CD14-positive monocyte (primary cell): ENCODE measurements around the gene TRMT2A. TPM values are rescaled to one million over a fixed set of nuclear protein-coding genes. Genes with fewer than 3 reads are reported as not detected.

ENCODE experiments used
- DNase-seq, 3 donors: peaks; one replicate each; pipeline ENCODE4 v3.0.0-alpha.2; 2011 to 2022
- H2AFZ ChIP-seq: 2 replicates; pipeline ENCODE4 v1.6.0; 2012; ENCODE audit warnings: mild to moderate bottlenecking, low read depth, low read length, inconsistent platforms; ENCODE audit not compliant: insufficient read depth, poor library complexity, severe bottlenecking
- H3K27ac ChIP-seq, 2 donors: 1 replicate in 1 of 2; 2 replicates in 1 of 2; pipeline ENCODE4 v1.5.1; 2012 to 2013; ENCODE audit warnings: low read length in 2 of 2, control low read depth in 1 of 2, inconsistent platforms in 1 of 2, low read depth in 1 of 2, mild to moderate bottlenecking in 1 of 2
- H3K27me3 ChIP-seq, 2 donors: one replicate each; pipeline versions ENCODE4 v1.6.0 to v1.6.1; 2011 to 2013; ENCODE audit warnings: low read length in 2 of 2; ENCODE audit not compliant: control insufficient read depth in 2 of 2, insufficient read depth in 2 of 2
- H3K36me3 ChIP-seq, 2 donors: replicated peaks in 1 of 2; 1 replicate in 1 of 2; 2 replicates in 1 of 2; pipeline versions ENCODE4 v1.5.1 to v1.6.1; 2012 to 2013; ENCODE audit warnings: low read length in 2 of 2, control low read depth in 1 of 2, inconsistent platforms in 1 of 2, mild to moderate bottlenecking in 1 of 2; ENCODE audit not compliant: insufficient read depth in 2 of 2, control insufficient read depth in 1 of 2
- H3K4me1 ChIP-seq, 2 donors: 1 replicate in 1 of 2; 2 replicates in 1 of 2; pipeline versions ENCODE4 v1.5.1 to v1.6.1; 2012 to 2013; ENCODE audit warnings: low read length in 2 of 2, control low read depth in 1 of 2, inconsistent platforms in 1 of 2, mild to moderate bottlenecking in 1 of 2, moderate library complexity in 1 of 2; ENCODE audit not compliant: insufficient read depth in 2 of 2, control insufficient read depth in 1 of 2
- H3K4me2 ChIP-seq: replicated peaks from 2 replicates; pipeline ENCODE3; 2012; ENCODE audit warnings: low read length, moderate library complexity, mild to moderate bottlenecking; ENCODE audit not compliant: poor library complexity, severe bottlenecking; ENCODE audit errors: extremely low read depth
- H3K4me3 ChIP-seq, 3 experiments: fragments of 200-600 bp in 1 of 3; sonication (generic) in 1 of 3; replicated peaks in 1 of 3; 1 replicate in 2 of 3; 2 replicates in 1 of 3; pipeline ENCODE4 v1.5.1; 2011 to 2013; ENCODE audit warnings: low read length in 3 of 3, mild to moderate bottlenecking in 3 of 3, control low read depth in 2 of 3, low read depth in 2 of 3, inconsistent platforms in 1 of 3, moderate library complexity in 1 of 3
- H3K79me2 ChIP-seq: 2 replicates; pipeline ENCODE4 v1.6.0; 2012; ENCODE audit warnings: mild to moderate bottlenecking, control low read depth, inconsistent platforms, low read length, moderate library complexity; ENCODE audit not compliant: insufficient read depth
- H3K9ac ChIP-seq: 2 replicates; pipeline ENCODE4 v1.6.0; 2017; ENCODE audit warnings: low read length, mild to moderate bottlenecking; ENCODE audit not compliant: insufficient read depth, poor library complexity, severe bottlenecking
- H3K9me3 ChIP-seq, 2 donors: replicated peaks in 1 of 2; 1 replicate in 1 of 2; 2 replicates in 1 of 2; pipeline versions ENCODE4 v1.5.1 to v1.6.1; 2012 to 2013; ENCODE audit warnings: low read length in 2 of 2, control low read depth in 1 of 2; ENCODE audit not compliant: control insufficient read depth in 1 of 2, insufficient read depth in 1 of 2
- H4K20me1 ChIP-seq: 2 replicates; pipeline ENCODE4 v1.6.0; 2012; ENCODE audit warnings: mild to moderate bottlenecking, low read length, control low read depth, moderate library complexity; ENCODE audit not compliant: insufficient read depth
- H3K27ac Mint-ChIP-seq, 7 donors: one replicate each; pipeline ENCODE4 v1.8.0; 2020; ENCODE audit warnings: mild to moderate bottlenecking in 7 of 7, mixed read lengths in 7 of 7, moderate library complexity in 6 of 7, inconsistent platforms in 2 of 7
- H3K27me3 Mint-ChIP-seq, 3 donors: one replicate each; pipeline ENCODE4 v1.8.0; 2021 to 2022; ENCODE audit warnings: low read depth in 3 of 3, mild to moderate bottlenecking in 3 of 3, mixed read lengths in 3 of 3, moderate library complexity in 3 of 3, inconsistent platforms in 1 of 3
- H3K36me3 Mint-ChIP-seq, 2 donors: one replicate each; pipeline ENCODE4 v1.8.0; 2020; ENCODE audit warnings: mixed read lengths in 2 of 2, inconsistent platforms in 1 of 2, mild to moderate bottlenecking in 1 of 2
- H3K4me1 Mint-ChIP-seq: one replicate; pipeline ENCODE4 v1.8.0; 2020; ENCODE audit warnings: mild to moderate bottlenecking, mixed read lengths
- H3K4me3 Mint-ChIP-seq, 2 donors: one replicate each; pipeline ENCODE4 v1.8.0; 2020; ENCODE audit warnings: mild to moderate bottlenecking in 2 of 2, mixed read lengths in 2 of 2, moderate library complexity in 1 of 2
- H3K9me3 Mint-ChIP-seq, 7 donors: one replicate each; pipeline ENCODE4 v1.8.0; 2020 to 2022; ENCODE audit warnings: mixed read lengths in 7 of 7, mild to moderate bottlenecking in 6 of 7, moderate library complexity in 6 of 7, inconsistent platforms in 2 of 7
- CTCF ChIP-seq: fragments of 200-600 bp; IDR thresholded peaks from one replicate; pipeline ENCODE4 v1.8.0; 2022; ENCODE audit warnings: antibody characterized with exemption, mild to moderate bottlenecking
- WGBS: methylation state at CpG from one replicate; pipeline ENCODE4 v1.1.5; 2013; ENCODE audit warnings: missing lambda C conversion rate; ENCODE audit not compliant: insufficient coverage; 5-methylcytosine and 5-hydroxymethylcytosine counted together
- intact Hi-C, 2 donors: fragments of 100-400 bp; cut with micrococcal nuclease; formaldehyde crosslinking; loops; one replicate each; pipeline versions ENCODE4 v1.15.0 to v1.15.1; 2023
- polyA plus RNA-seq, 3 donors: library from polyadenylated mRNA; depleted of rRNA in 1 of 3; unstranded in 2 of 3; stranded (reverse) in 1 of 3; fragments of 300-500 nt in 2 of 3; fragments of >200 nt in 1 of 3; fragmentation: Illumina TruSeq in 2 of 3; gene quantifications; 1 replicate in 2 of 3; 2 replicates in 1 of 3; pipeline ENCODE4 v1.2.3, GENCODE V29; 2012 to 2021

The TRMT2A gene
- polyA plus RNA-seq, 3 donors = 20.1 to 121 (median 23.5) TPM

- WGBS = 94% methylated on average over 3 of the region's 7 CpGs
- Histone ChIP-seq H3K79me2 (peaks cover 32% of the 10 kb centered on the region), H3K36me3 (peaks cover 71 to 86% of the 10 kb centered on the region in 2 donors), H3K4me3 (no peak overlapping the region), H3K27ac (peak overlapping the region in 1 of 2 donors; percentile 26), H3K4me2 (no peak overlapping the region), H2AFZ (no peak overlapping the region), H4K20me1 (peaks cover 25% of the 10 kb centered on the region), H3K27me3 (no peaks in the 10 kb centered on the region), H3K9me3 (no peaks in the 10 kb centered on the region), H3K4me1 (peaks cover 9 to 16% of the 10 kb centered on the region in 2 donors), H3K9ac (no peak overlapping the region)
- peaks cover 0 to 2% (median 1%) of the 10 kb centered on the region in 3 donors for H3K27me3 Mint-ChIP-seq
- peaks cover 43 to 77% of the 10 kb centered on the region in 2 donors for H3K36me3 Mint-ChIP-seq
- peaks cover 7% of the 10 kb centered on the region for H3K4me1 Mint-ChIP-seq
- intact Hi-C loops = loop anchor here in 1 of 2 donors (10.0 kb wide), 2 partner anchors 87 to 257 kb away; partner anchors contain the start of genes GNB1L, RTL10 and TANGO2
- peak overlapping the region in 4 of 7 donors; percentile 66 to 79 (median 71) for H3K27ac Mint-ChIP-seq
- TF ChIP-seq CTCF = no peak
- H3K9me3 Mint-ChIP-seq = no peaks in the 10 kb centered on the region
- DNase-seq = no peak
- no peak overlapping the region for H3K4me3 Mint-ChIP-seq
These were observed 5.1 kb downstream of the TRMT2A start for GRCh38 chr22:20111689-20112622.

- Histone ChIP-seq H3K79me2 (peaks cover 24% of the 10 kb centered on the region), H3K27me3 (no peaks in the 10 kb centered on the region), H2AFZ (no peak overlapping the region), H3K9ac (no peak overlapping the region), H3K27ac (peak overlapping the region in 1 of 2 donors; percentile 27), H3K9me3 (no peaks in the 10 kb centered on the region), H3K36me3 (peaks cover 79 to 93% of the 10 kb centered on the region in 2 donors), H3K4me1 (peaks cover 5 to 10% of the 10 kb centered on the region in 2 donors), H4K20me1 (peaks cover 23% of the 10 kb centered on the region), H3K4me3 (no peak overlapping the region), H3K4me2 (no peak overlapping the region)
- TF ChIP-seq CTCF = peak; percentile 29
- Mint-ChIP-seq H3K4me1 (peaks cover 7% of the 10 kb centered on the region), H3K27ac (peak overlapping the region in 6 of 7 donors; percentile 28 to 70 (median 60)), H3K4me3 (no peak overlapping the region), H3K36me3 (peaks cover 51 to 84% of the 10 kb centered on the region in 2 donors), H3K27me3 (peaks cover 0 to 2% (median 1%) of the 10 kb centered on the region in 3 donors), H3K9me3 (no peaks in the 10 kb centered on the region)
- no peak for DNase-seq
- intact Hi-C loops = loop anchor here in 1 of 2 donors (10.0 kb wide), 2 partner anchors 86 to 256 kb away; partner anchors contain the start of genes GNB1L, RTL10 and TANGO2
- 63% methylated on average over 9 of the region's 14 CpGs for WGBS
These were observed 5.9 kb downstream of the TRMT2A start for GRCh38 chr22:20111045-20111688.
